ENCODE measurements around the gene PHEX.

GRCh38 chrX:22097012-22097694 is 65.0 kb downstream of the PHEX start:
- TF ChIP-seq POLR2A (IDR thresholded peaks at IDR 0.05), result no peak
- no peak for TF ChIP-seq CTCF (IDR thresholded peaks at IDR 0.05)

Measured in body of pancreas (tissue), 4 donors.